GM19455 (cell line): ENCODE data around the gene ZNF57.
"Not testable (repeated sequence)": the region's sequence is repeated elsewhere in the genome, so short reads cannot be mapped to it uniquely, and the experiment has no call there.

Experiments
- ATAC-seq: cut with Tn5 transposase; IDR thresholded peaks from one replicate; pipeline ENCODE4 v1.9.1; 2021; ENCODE audit not compliant: unreplicated experiment

Gene ZNF57

DNA sequence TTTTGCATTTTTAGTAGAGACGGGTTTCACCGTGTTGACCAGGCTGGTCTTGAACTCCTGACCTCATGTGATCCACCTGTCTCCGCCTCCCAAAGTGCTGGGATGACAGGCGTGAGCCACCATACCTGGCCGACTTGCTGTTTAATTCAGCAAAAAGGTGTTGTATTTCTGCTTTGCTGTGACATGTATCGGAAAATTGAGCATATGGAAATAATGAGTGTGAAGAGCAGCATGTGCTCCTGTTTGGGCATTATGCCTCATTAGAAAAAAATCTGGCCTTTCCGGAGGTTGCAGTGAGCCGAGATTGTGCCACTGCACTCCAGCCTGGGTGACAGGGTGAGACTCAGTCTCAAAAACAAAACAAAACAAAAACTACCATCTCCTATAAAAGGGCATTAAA is 10.2 kb upstream of the ZNF57 start:
- not testable (repeated sequence) for ATAC-seq

DNA sequence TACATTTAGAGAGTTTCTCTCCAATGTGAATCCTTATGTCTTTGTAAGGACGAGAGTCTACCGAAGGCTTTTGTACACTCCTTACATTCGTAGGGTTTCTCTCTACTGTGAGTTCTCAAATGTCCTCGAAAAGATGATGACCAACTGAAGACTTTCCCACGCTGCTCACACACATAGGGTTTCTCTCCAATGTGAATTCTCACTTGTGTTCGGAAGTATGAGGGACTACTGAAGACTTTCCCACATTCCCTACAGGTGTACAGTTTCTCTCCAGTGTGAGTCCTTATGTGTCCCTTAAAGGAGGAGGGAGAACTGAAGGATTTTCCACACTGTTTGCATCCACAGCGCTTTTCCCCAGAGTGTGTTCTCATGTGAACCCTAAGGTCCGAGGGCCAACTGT is 4.0 kb upstream of the ZNF57 start:
- ATAC-seq, result no peak

DNA sequence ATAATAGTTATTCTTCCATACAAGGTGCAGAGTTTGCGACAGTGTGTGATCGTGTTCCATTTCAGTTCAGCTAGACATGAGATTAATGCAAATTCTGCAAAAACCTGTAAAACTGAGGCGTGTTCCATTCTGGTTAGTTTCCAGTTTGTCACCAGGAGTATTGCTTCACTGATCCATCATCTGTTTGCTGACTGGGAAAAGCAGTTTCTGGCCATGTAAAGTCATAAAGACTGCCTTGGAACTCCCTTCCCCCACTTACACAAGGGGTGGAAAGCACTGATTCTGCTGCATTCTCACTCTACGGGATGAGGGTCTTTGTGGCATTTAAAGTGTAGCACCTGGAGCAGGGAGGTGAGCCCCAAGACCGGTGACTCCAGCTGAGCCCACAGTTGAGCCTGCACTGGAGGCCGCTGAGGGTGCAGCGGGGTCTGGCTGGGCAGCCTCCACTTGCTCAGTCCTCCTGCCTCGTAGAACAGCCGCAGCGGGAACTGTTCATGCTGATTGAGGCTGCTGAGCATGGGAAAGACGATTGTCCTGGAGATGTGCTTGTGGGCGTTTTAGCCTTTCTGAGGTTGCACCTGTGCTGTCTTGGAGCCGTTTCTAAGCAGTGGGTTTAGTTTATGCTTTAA is 2.0 kb downstream of the ZNF57 start:
- no peak for ATAC-seq

- not testable (repeated sequence) for ATAC-seq
These were observed 2.6 kb downstream of the ZNF57 start for GRCh38 chr19:2903326-2903725.

GRCh38 chr19:2905918-2906519 is 5.3 kb downstream of the ZNF57 start:
- no peak for ATAC-seq

DNA sequence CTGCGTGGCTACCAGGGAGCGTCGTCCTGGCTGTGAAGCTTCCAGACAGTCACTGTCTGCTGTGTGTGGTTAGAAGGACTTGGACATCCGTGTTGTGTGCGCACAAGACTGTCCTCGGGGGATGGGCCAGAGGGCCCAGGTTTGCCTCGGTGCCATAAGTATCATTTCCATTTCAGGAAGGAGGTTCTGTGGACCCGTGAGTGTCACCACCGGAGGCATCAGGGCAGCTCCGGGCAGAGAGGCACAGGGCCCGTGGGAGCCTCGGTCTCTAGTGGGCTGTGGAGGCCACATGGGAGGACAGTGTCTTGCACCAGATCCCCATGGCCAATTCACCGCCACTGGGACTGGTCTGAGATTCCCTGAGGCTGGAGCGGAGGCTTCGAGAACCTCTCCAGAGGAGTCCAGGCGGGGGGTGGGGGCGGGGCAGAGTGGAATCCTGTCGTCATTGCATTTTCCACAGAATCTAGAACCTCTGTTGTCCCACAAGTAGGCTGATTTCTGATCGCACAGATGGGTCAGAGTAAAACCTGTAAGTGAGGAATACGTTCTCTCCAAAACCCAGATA is 6.0 kb downstream of the ZNF57 start:
- no peak for ATAC-seq

DNA sequence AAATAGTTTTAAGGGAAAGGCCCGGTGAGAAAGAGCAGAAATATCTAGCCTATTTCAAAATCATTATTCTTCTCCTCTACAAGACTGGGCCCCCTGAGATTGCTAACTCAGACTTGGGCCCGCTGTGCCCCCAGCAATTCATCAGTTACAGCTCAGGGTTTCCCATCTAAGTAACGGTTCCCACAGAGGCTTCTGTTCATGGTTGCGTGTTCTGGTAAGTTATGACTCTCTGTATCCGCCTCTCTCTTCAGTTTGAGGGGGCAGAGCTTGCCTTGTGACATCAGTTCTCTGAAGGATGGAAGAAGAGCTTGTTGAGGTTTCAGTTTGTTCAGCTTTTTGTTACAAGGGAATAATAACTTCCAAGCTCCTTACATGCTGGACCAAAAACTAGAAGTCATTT is 11.6 kb downstream of the ZNF57 start:
- no peak for ATAC-seq

GRCh38 chr19:2917275-2918184 is 16.8 kb downstream of the ZNF57 start:
- no peak for ATAC-seq

DNA sequence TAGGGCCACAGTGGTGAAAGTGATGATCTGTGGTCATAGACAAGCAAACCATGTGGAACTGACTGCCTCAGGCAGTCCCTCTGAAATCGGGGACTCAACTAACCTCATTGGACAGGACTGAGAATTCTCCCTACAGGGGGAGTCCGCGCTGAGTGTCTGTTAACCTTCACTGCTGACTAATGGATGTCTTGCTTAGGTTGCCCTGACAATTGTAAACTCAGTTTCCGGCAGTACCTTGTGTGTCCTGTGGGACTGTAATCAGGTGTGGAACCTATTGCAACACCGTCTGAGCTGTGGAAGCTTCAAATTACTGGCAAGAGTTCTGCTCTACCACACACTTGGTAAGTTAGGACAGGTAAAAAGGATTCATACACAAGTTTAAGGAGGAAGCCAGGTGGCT is 22.3 kb downstream of the ZNF57 start:
- no peak for ATAC-seq

DNA sequence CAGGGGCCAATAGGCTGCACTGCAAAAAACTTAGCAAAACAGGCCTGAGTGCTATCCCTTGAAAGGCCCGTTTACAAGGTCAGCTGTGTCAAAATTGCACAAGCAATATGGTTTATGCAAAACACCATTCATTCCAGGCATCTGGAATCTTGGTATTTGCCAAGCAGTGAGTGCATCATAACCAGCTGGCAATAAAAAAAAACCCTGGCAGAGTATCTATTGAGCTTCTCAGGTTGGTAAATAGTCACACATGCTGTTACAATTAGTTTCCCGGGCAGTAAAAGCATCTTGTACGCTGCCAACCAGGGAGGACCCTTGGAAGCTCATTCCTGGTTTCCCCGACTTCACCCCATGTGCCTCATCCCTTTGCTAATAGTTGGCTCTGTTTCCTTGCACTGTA is 22.8 kb downstream of the ZNF57 start:
- ATAC-seq, result no peak

- ATAC-seq, result no peak
These were observed 25.8 kb downstream of the ZNF57 start for GRCh38 chr19:2926341-2927031.

- no peak for ATAC-seq
These were observed 26.3 kb downstream of the ZNF57 start for GRCh38 chr19:2927032-2927430.

DNA sequence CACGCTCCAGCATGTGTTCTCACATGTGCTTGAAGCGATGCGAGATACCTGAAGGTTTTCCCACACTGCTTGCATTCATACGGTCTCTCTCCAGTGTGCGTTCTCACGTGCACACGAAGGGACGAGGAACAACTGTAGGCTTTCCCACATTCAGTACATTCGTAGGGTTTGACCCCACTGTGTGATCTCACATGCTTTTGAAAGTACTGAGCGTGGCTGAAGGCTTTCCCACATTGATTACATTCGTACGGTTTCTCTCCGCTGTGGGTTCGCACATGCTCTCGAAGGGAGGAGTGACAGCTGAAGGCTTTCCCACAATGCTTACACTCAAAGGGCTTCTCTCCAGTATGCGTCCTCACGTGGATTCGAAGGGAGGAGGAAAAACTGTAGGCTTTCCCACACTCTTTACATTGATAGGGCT is 32.8 kb downstream of the ZNF57 start:
- no peak for ATAC-seq

DNA sequence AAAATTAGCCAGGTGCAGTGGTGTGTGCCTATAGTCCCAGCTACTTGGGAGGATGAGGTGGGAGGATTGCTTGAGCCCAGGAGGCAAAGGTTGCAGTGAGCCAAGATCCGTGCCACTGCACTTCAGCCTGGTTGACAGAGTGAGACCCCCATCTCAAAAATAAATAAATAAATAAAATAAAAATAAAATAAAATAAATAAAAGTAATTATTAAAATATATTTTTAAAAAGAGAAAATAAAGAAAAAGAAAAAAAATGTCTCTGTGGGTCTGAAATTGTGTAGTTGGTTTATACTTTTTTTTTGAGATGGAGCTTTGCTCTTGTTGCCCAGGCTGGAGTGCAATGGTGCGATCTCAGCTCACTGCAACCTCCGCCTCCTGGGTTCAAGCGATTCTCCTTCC is 35.1 kb downstream of the ZNF57 start:
- not testable (repeated sequence) for ATAC-seq

- ATAC-seq, result no peak
These were observed 42.4 kb downstream of the ZNF57 start for GRCh38 chr19:2942928-2943640.

GRCh38 chr19:2944403-2944774 is 43.7 kb downstream of the ZNF57 start:
- ATAC-seq, result no peak

GRCh38 chr19:2944775-2945574 is 44.2 kb downstream of the ZNF57 start, which contains the start of gene ZNF77:
TSS of gene ZNF77 (minus strand) at chr19:2944971. CDS start at chr19:2944840, 131 bp downstream.
- peak; percentile 95 for ATAC-seq

- no peak for ATAC-seq
These were observed 45.0 kb downstream of the ZNF57 start for GRCh38 chr19:2945575-2946184.

- ATAC-seq, result no peak
These were observed 49.2 kb downstream of the ZNF57 start for GRCh38 chr19:2949939-2950285.
